ENCODE results near the gene RIMS3.

The RIMS3 gene

DNA sequence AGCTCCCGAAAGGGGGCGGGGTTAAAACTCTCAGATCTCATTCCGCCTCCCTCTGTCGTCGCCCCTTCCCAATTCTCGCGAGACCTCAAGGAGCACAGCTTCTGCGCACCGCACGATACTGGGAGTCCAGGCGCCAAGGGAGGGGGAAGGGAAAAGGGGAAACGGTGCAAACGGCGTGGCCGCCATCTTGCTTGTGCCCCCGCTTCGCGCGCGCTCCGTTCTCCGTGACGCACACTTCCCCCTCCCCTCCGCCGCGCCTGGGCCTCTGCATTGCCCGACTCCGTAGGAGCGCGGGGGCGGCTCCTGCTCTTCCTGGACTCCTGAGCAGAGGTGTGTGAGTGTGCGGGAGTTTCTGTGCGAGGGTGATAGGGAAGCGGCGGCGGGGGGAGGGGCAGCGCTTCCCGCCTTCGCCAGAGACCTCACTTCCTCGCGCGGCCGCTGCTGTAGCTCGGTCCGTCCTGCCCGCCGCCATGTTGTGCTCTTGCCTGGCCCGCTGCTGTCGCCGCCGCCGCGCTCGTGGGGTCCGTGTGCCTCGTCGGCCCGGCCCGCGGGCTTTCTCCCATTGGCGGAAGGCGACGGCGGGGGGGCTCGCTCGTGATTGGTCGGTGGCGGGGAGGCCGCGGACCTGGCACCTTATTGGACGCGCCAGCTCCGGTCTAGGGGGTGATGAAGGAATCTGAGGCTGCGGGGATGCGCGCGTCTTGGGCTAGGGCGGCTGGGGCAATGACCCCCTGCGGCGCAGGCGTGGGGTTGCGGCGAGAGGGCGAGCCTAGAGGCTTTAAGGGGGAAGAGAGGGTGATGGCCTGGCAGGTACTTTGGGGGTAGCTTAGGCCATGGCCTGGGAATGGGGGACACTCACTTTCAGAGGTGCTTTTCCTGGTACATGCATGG lies 26.3 kb upstream of the RIMS3 start, which contains the start of gene NFYC:
Gene NFYC (plus strand): TSS at position 167 of the 891 bp plus-strand sequence. CDS start 47,140 bp downstream, outside the sequence.
- peak; percentile 37 for FAIRE-seq

DNA sequence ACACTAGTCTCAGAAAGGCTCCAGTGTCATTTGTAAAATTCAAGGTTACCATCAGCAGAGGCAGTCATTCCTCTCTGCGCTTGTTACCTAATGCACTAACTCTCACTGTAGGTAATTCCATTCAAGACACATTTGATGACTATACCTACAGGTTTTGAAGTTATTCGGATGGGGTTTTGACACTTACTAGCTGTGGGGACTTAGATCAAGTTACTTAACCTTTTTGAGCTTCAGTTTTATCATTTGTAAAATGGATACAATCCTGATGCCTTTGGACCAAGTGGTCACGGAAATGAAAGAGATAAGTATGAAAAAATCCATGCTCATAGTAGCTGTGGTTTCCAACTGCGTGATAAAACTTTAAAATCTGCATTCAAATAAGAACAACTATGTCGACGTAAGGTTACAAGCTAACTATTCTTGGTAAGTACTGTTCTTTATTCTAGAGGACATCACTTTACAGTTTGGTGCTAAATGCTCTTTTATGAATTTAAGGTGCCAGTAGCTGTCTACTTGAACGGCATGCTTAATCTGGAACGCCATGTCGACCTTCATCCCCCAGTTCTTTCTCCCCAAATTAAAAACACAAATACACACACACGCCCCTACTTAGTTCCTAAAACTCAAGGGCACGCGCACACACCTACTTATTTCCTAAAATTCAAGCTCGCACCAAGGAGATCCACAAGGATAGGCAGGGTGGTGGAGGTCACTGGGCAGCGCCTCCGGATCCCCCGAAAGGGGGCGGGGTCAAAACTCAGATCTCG lies 25.5 kb upstream of the RIMS3 start:
- FAIRE-seq = no peak

DNA sequence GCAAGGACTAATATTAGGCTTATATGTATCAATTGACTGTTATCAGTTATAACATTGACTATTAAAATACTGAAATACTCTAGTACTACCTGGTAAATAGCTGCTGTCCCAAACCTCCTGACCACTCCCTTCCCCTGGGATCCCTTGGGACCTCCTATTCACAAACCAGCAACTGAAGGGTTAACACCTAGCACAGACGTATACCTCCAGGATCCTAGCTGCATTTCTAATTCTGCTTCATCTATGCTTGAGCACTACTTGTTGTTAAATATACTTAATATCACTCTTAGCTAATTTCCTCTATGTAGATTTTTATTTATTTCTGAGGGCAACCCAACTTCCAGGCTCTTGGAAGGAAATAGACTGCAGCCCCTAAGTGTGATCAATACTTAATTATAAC lies 24.3 kb upstream of the RIMS3 start:
- FAIRE-seq = no peak

DNA sequence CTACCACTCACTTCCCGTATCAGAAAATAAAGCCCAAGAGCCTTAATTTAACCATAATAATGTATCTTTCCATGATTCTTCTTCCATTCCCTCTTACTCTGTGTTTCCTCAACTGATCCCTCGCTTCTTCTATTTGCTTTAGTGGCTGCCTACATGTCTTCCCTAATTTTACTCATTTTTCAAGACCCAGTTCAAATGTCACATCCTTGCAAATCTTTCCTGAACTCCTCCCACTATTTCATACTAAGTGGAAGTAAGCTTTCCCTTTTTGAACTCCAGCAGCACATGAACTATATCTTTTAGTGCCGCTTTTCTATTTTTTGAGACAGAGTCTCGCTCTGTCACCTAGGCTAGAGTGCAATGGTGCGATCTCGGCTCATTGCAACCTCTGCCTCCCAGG lies 22.2 kb upstream of the RIMS3 start:
- no peak for FAIRE-seq

DNA sequence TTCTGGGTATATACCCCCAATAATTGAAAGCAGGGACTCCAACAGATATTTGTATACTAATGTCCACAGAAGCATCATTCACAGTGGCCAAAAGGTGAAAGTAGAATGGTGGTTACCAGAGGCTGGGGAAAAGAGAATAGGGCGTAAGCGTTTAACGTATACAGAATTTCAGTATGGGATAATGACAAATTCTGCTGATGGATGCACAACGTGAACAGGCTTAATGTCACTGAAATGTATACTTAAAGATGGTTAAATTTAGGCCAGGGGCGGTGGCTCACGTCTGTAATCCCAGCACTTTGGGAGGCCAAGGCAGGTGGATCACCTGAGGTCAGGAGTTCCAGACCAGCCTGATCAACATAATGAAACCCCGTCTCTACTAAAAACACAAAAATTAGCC lies 21.6 kb upstream of the RIMS3 start:
- FAIRE-seq = no peak

DNA sequence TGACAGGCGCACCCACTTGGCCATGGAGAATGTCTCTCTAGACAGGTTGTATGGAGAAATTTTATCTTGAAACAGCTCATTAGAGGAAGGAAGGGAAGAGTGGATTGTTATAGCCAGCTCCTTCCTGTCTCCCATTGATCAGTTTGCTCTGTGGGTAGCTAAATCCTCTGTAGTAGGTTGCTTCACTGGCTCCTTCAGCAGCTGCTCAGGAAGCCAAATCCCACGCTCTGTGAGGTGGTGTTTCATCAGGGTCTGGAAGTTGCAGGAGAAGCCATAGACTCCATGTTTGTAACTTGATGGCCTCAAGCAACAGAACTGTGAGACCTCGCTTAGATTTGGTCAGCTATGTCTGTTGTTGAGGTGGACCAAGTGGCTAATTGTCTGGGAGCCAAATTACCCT lies 19.2 kb upstream of the RIMS3 start:
- no peak for FAIRE-seq

DNA sequence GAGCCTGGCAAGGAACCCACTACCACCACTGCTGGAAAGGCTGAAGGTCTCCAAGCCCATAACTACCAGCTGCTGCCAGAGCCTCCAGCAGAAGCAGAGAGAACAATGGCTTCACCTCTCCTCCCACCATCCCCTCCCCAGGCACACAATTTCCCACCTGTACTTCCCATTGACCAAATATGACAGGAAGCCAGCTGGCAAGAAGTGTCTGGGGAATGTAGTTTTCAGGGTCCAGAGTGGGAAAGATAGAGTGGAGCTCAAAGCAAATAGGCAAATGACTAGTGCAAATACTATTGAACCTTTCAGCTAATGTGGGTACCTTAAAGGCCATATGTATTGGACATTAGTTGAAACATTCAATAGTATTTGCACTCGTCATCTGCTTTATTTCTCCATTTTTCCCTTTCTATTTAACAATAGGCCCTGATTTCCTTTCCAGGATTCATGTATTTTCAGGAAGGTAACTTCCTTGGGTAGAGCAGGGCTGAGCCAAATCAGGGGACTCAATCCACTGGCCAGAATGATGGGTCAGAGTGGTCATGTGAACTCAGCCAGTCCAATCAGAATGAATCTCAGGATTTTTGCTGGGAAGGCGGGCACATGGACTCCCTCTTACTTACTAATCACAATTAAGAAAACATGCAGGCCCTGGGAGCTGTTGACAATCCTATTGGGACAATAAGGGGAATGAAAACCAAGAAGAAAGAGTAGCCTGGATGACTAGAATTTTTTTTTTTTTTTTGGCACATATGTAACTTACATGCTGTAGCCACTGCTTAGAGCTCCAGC lies 13.9 kb upstream of the RIMS3 start:
- no peak for FAIRE-seq

DNA sequence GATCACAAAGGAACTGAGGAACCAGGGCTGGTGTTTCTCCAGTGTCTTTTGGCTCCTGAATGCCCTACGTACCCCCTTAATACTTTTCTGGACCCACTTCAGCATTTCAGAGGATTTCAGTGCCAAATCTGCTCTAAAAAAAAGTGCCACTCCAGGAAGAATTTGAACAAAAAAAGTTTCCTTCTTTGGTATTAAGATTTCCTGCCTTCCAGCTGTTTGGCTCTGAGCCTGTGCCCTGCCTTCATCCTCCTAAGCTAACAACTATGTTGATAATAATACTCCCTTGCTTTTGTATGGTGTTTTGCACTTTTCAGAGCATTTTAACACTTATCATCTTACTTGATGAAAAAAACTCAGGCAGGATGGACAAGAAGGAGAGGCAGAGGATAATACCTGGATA lies 11.0 kb upstream of the RIMS3 start:
- FAIRE-seq = no peak

DNA sequence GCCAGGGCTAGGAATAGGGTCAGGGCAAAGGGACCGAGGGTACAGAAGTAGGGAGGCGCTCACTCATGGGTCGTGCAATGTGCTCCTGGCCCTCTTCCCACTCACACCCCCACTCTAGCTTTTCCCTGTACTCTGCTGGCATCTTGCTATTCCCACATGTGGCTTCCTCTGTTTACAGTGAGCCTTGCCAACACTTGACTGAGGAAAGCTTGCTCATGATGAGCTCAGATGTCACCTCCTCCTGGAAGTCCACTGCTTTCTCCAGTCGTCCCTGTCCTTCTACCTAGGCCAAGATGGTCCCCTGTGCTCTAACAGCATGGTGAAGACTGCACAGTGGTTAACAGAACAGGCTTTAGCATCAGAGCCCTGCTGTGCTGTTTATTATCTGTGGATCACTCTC lies 8.0 kb upstream of the RIMS3 start:
- FAIRE-seq = no peak

DNA sequence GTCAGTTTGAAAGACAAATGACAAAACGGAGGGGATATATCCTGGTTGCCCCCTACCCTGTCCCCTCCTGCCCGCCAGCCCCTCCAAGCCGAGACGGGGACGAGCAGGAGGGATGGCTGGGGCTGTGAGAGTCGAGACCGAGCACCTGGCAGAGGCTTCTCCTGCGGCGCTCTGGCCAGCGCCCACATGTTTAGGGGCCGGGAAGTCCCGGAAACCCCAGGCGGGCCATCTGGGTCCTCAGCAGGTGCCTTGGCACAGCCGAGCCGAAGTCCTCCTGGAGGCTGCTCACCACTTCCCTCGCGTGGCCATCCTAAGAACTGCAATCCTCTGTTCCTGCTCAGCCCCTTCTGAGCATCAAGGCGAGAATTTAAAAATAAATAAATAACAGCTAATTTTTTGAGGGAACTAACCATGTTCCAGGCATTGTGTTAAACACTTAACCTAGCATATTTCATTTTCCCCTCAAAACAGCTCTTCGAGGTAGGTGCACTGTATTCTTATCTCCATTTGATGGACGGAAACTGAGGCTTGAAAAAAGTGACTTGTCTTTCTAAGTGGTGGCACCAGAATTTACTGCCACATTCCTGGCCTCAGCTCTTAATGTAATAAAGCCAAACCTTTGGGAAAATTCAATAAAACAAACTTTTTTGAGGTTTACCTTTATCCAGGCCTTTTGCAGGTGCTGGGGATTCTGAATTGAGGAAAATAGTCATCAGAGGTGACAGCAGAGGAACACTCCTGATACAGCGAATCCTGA lies 3.5 kb upstream of the RIMS3 start:
- peak; percentile 48 for FAIRE-seq

DNA sequence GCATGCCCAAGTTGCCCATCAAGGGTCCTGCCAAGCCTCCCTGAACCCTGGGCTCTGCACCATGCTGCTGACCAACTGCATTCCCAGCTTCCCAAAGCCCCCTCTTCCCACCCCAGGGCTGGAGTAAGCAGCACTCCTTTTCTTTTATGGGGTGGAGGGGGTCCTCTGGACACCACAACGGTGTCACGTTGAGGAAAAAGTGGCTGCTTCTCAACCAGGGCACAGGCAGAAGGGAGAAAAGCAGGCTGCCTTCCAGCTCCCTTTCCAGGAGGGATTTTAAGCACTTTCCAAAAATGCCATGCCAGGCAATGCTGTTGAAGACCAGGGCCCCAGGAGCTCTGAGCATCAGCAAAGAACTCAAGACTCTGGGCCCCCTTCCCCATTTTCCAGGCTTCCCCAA lies 691 bp downstream of the RIMS3 start:
- no peak for FAIRE-seq

DNA sequence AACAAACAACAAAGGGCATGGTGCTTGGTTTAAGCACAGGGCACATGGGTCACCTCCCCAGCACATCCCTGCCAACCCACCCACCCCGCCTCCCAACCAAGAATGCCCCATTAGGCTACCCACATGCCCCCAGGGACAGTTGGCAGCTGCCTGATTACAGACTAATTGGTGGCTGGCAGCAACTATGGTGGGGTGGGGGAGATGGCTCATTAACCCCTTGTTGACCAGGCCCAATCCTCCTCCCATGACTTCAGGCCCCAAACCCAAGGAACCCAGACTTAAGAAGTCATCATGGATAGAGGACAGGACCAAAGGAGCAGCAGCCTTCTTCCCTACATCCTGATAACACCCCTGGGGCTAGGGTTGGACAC lies 1.3 kb downstream of the RIMS3 start:
- FAIRE-seq = no peak

DNA sequence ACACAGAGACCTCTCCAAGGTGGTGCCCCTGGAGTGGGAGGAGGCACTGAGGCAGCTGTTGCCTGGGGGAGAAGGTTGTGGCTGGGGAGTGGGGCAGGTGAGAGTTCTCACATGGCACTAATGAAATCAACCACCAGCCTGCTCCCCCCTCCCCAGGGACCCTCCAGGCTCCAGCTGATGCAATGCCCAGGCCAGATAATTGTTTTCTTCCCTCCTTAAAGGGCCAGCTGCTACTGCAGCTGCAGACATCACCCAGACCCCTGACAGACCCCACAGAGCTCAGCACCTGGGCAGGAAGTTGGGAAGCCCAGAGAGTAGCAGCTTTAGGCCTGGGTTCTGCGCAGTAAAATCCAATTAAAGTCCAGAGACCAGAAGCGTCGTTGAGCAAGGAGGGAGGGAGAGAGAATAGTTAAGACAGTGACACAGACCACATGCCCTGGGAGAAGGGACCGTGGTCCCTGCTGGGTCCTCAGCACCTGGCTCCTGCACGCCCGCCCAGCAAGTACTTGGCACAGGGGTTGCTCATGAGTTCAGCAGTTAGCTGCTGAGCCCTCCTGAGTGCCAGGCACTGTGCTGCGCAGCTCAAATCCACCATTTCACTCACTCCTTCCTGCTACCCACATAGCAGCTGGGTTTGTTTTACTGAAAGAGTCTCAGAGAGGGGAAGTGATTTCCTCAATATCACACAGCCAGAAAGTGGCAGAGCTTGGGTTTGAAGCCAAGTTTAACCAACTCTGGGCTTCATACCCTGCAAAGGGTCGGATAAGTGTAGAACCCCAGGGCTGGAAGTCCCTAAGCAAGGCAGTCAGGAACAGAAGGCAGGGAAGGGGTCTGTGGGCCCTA lies 1.9 kb downstream of the RIMS3 start:
- FAIRE-seq = no peak

DNA sequence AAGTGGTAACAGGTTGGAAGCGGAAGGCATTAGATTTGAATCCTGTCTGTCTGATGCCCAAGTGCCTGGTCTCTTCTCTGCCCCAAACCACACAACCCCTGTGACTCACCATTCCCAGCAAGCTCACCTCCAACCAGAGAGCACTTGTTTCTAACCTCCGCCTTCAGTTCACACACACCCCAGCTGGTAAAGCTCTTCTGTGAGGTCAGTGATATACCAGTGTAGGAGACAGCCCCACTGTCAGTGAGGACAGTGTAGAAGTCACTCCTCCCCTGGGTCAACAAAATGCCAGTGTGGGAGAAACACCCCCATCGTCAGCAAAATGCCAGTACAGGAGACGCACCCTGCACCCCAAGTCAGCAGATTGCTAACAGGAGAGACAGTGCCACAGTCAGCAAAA lies 2.6 kb downstream of the RIMS3 start:
- no peak for FAIRE-seq

DNA sequence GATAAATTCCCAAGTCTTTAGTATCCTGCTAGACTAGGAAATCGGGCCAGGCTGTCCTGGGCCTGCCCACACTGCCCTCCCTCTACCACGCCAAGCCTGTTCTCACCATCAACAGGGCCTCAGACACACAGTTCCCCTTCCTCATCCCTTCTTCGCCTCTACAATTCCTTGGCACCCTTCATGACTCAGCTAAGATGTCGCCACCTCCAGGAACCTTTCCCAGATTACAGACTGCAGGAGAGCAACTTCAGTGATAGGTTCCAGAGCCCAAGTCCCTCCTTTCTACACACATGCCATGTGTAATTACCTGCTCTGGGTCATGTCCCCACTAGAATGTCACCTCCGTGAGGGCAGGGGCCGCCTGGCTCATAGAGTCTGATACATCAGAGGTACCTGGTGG lies 3.3 kb downstream of the RIMS3 start:
- FAIRE-seq = no peak

DNA sequence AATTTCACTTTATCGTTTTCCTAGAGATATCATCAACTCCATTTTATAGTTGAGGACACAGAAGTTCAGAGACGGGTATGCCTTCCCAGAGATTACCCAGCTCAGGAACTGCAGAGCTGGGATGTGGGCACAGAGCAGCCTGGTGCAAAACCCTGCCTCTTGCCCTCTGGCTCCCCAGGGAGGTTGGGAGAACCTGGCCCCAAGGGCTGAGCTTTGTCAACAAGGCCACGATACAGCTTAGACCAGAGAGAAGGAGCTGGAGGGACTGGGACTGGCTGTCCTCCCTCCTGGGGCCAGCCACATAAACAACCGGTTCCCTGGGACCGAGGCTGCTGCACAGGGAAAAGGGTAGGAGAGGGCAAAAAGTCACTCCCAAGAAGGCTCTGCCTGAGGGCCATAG lies 3.8 kb downstream of the RIMS3 start:
- FAIRE-seq = no peak

DNA sequence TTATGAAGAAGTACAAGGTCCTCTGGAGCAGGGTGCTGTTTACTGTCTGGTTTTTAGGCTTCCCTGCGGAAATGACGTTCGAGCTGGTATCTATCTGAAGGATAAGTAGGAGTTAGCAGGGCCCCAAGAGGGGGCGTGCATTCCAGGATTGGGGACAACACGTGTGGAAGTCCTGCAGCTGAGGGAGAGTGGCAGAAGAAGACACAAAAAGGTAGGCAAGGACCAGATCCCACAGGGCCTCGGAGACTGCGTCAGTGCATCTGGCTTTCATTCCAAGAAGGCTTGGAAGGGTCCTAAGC lies 5.9 kb downstream of the RIMS3 start:
- no peak for FAIRE-seq

DNA sequence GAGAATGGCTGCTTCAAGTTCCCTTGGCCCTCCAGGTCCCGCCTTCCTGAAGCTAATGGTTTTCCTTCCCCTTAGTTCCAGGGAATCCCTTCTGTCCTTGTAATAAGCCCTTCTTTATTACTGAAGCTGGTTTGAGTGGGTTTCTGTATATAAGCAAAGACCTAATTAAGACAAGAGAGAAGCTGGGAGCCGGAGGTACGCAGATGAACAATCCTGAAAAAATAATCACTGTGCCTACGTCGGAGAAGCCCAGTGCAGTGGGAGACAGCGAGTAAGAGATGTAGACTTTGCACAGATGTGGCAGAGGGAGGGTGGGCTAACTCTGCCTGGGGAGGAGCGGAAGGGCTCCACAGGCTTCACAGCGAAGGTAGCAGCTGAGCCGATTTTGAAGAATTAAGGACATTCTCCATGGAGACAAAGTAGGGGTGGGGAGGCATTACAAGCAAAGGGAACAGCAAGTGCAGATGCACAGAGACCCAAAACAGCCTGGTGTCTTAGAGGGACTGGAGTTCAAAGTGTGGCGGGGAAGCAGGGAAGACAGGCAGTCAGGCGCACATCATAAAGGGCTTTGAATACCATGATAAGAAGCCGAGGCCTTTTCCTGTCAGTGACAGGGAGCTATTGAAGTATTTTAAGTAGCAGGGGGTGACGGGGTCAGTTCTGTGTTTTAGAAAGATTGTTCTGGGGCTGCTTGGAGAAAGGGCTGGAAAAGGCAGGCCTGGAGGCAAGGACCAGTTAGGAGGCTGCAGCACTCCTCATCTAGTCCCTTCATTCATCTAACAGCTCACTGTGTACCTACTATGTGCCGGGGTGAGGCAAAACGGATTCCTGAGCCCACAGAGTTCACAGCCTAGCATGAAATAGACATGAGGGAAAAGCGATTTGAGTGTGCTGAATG lies 6.5 kb downstream of the RIMS3 start:
- FAIRE-seq = no peak

DNA sequence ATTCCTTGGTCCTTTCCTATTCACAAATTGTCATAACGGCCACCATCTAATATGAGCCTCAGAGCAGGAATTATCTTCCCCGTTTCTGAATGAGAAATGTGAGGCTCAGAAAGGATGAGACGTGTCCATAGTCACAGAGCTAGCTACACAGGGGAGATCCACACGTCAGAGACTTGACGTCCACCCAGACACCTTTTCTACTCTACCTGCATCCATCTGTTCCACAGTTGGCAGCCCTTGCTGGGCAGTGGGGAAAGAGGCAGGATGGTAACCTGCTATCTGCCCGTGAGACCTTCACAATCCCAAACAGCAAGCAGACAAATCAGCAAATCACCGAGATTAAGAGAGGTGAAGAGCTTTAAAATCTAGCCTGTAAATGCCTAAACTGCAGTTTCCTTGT lies 8.4 kb downstream of the RIMS3 start:
- no peak for FAIRE-seq

DNA sequence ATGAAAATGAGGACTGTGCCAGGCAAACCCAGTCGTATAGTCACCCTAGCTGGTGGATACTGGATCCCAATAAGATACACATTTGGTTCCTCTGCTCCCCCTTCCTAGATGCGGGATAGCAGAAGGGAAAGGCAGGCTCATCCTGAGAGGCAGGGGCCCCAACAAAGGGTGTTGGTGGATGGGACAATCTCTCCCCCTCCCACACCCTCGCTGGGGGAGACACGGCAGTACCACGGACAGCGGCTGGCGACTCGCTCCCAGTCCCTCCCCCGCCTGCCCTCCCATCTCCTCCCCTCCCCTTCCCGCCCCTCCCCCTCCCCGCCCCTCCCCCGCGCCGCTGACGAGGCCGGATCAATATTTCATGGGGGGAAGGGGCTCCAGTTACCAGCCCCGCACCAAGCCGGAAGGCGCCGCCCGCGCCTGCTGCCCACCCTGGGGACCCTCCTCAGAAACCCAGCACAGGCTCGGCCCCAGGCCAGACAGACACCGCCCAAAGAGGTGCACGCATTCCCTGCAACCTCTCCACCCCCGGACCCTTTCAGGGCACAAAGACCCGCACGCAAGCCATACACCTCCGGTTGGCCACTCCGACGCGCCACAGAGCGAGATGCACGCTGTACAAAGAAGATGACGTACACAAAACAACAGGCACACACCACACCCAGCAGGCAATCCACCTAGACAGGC lies 11.5 kb downstream of the RIMS3 start:
- FAIRE-seq = no peak

Measured in endometrium (tissue), 2 donors.